HEK293 (cell line): ENCODE measurements around the gene SST.

ENCODE experiments used
- ZNF354C ChIP-seq: fragments of 450-650 bp; formaldehyde crosslinking; IDR thresholded peaks from 2 replicates; pipeline ENCODE4 v1.5.1; 2016; ENCODE audit warnings: missing biosample characterization, missing genetic modification characterization, low read depth, borderline replicate concordance
- ZNF510 ChIP-seq: fragments of 450-650 bp; formaldehyde crosslinking; IDR thresholded peaks from 2 replicates; pipeline ENCODE4 v1.5.1; 2018; ENCODE audit warnings: mild to moderate bottlenecking, missing genetic modification characterization, missing biosample characterization; ENCODE audit not compliant: insufficient replicate concordance

- TF ChIP-seq ZNF354C (tag by site-specific recombination) (no peak), ZNF510 (tag by site-specific recombination) (no peak)
These were observed 27.3 kb downstream of the SST start for GRCh38 chr3:187642861-187643260.
